Adrenal gland (tissue), 5 donors: ENCODE data around the gene NDUFAF8.

ENCODE experiments used
- CTCF ChIP-seq, 6 experiments: fragments of 450-650 bp in 4 of 6; fragments of 200-600 bp in 2 of 6; sonication (generic) in 1 of 6; IDR thresholded peaks; 1 replicate in 5 of 6; 2 replicates in 1 of 6; pipeline versions ENCODE4 v1.5.1 to v1.8.0; 2016 to 2021; ENCODE audit warnings: antibody characterized with exemption in 6 of 6, mild to moderate bottlenecking in 2 of 6, moderate library complexity in 1 of 6
- POLR2A ChIP-seq, 2 donors: fragments of 450-650 bp; IDR thresholded peaks; one replicate each; pipeline ENCODE4 v1.6.1; 2017; ENCODE audit warnings: antibody characterized with exemption in 2 of 2, mild to moderate bottlenecking in 2 of 2, moderate library complexity in 1 of 2
- donor health status: DM: no; HTN: no; CAD: no.

GRCh38 chr17:81245024-81245664 is 6.0 kb downstream of the NDUFAF8 start:
- TF ChIP-seq CTCF (IDR thresholded peaks at IDR 0.05) (no peak), POLR2A (IDR thresholded peaks at IDR 0.05) (no peak)
